Activated T-cell treated with anti-CD3 and anti-CD28 coated beads, Interleukin-2, amount 50 U/mL, for 72 hours (primary cell): ENCODE data around the gene ASCC2. TPM values are rescaled to one million over a fixed set of nuclear protein-coding genes. Genes with fewer than 3 reads are reported as not detected.
A peak's percentile ranks its signal among the peaks of the same experiment; 100 is the strongest.

Source experiments
- ATAC-seq, 2 donors: fragments of 150-1000 bp; cut with Tn5 transposase; replicated peaks in 1 of 2; 2 replicates each; pipeline ENCODE4 v1.10.0; 2021; ENCODE audit warnings: moderate library complexity in 2 of 2, mild to moderate bottlenecking in 1 of 2
- DNase-seq, 2 donors: peaks; one replicate each; pipeline ENCODE4 v3.0.0; 2021 to 2022; ENCODE audit warnings: mixed read lengths in 1 of 2
- H3K27ac Mint-ChIP-seq: one replicate; pipeline ENCODE4 v1.8.0; 2022; ENCODE audit warnings: mild to moderate bottlenecking, moderate library complexity, mixed read lengths
- H3K27me3 Mint-ChIP-seq: one replicate; pipeline ENCODE4 v1.8.0; 2022; ENCODE audit warnings: low read depth, mixed read lengths
- H3K36me3 Mint-ChIP-seq, 2 donors: one replicate each; pipeline ENCODE4 v1.8.0; 2022; ENCODE audit warnings: mixed read lengths in 2 of 2, mild to moderate bottlenecking in 1 of 2; ENCODE audit not compliant: insufficient read depth in 2 of 2
- H3K4me1 Mint-ChIP-seq: one replicate; pipeline ENCODE4 v1.8.0; 2022; ENCODE audit warnings: low read depth, mixed read lengths
- H3K4me3 Mint-ChIP-seq, 2 donors: one replicate each; pipeline ENCODE4 v1.8.0; 2022; ENCODE audit warnings: mild to moderate bottlenecking in 2 of 2, mixed read lengths in 2 of 2, moderate library complexity in 2 of 2
- H3K9me3 Mint-ChIP-seq, 2 donors: one replicate each; pipeline ENCODE4 v1.8.0; 2022; ENCODE audit warnings: mixed read lengths in 2 of 2
- total RNA-seq, 2 donors: library from RNA; stranded (reverse); gene quantifications; one replicate each; pipeline ENCODE4 v1.2.3, GENCODE V29; 2022

The ASCC2 gene
- total RNA-seq, result 10 to 100 TPM; 77.7 to 81.7 TPM

GRCh38 chr22:29837741-29838598, at the start of gene ASCC2:
ASCC2 (minus strand) TSS chr22:29838274; CDS start chr22:29832325, 5,949 bp downstream.
- peaks cover 45% of the 10 kb centered on the region for H3K4me1 Mint-ChIP-seq
- DNase-seq (peak; percentile 99 to 100), ATAC-seq (peak; percentile 97 to 98)
- H3K27me3 Mint-ChIP-seq, result no peaks in the 10 kb centered on the region
- peaks cover 0 to 4% of the 10 kb centered on the region in 2 donors for H3K36me3 Mint-ChIP-seq
- peak within 1 kb of the TSS; percentile 96 for H3K27ac Mint-ChIP-seq
- H3K9me3 Mint-ChIP-seq, result peaks cover 0 to 2% of the 10 kb centered on the region in 2 donors
- H3K4me3 Mint-ChIP-seq, result peak within 1 kb of the TSS; percentile 88 to 96

GRCh38 chr22:29887358-29887757, 49.3 kb upstream of the ASCC2 start:
- peaks cover 0 to 2% of the 10 kb centered on the region in 2 donors for H3K36me3 Mint-ChIP-seq
- DNase-seq, result no peak
- H3K27ac Mint-ChIP-seq, result no peak overlapping the region
- no peak overlapping the region for H3K4me3 Mint-ChIP-seq
- no peaks in the 10 kb centered on the region for H3K9me3 Mint-ChIP-seq
- no peaks in the 10 kb centered on the region for H3K27me3 Mint-ChIP-seq
- ATAC-seq, result no peak
- H3K4me1 Mint-ChIP-seq, result peaks cover 13% of the 10 kb centered on the region

- H3K9me3 Mint-ChIP-seq, result no peaks in the 10 kb centered on the region
- H3K4me3 Mint-ChIP-seq, result no peak overlapping the region
- H3K4me1 Mint-ChIP-seq, result peaks cover 5% of the 10 kb centered on the region
These were observed 48.5 kb upstream of the ASCC2 start for GRCh38 chr22:29886596-29886995.

GRCh38 chr22:29885610-29886009, 47.5 kb upstream of the ASCC2 start:
- Mint-ChIP-seq H3K27me3 (no peaks in the 10 kb centered on the region), H3K4me3 (no peak overlapping the region), H3K9me3 (no peaks in the 10 kb centered on the region), H3K4me1 (peaks cover 2% of the 10 kb centered on the region), H3K27ac (no peak overlapping the region), H3K36me3 (peaks cover 0 to 2% of the 10 kb centered on the region in 2 donors)
- DNase-seq (no peak), ATAC-seq (no peak)

More at GRCh38 chr22:29886596-29886995, 48.5 kb upstream of the ASCC2 start:
- Mint-ChIP-seq H3K36me3 (peaks cover 0 to 2% of the 10 kb centered on the region in 2 donors), H3K27me3 (no peaks in the 10 kb centered on the region), H3K27ac (no peak overlapping the region)
- ATAC-seq, result no peak
- DNase-seq, result no peak

GRCh38 chr22:29883775-29884097, 45.7 kb upstream of the ASCC2 start:
- peak in 1 of 2 donors; percentile 33 for ATAC-seq

GRCh38 chr22:29883045-29883774, 45.1 kb upstream of the ASCC2 start, which contains the start of gene MTMR3:
MTMR3 (plus strand) TSS chr22:29883174; CDS start chr22:29971060, 87,886 bp downstream.
- H3K4me3 Mint-ChIP-seq, result peak within 1 kb of the TSS; percentile 91 to 92
- no peaks in the 10 kb centered on the region for H3K27me3 Mint-ChIP-seq
- peak within 1 kb of the TSS; percentile 91 for H3K27ac Mint-ChIP-seq
- ATAC-seq (peak; percentile 90), DNase-seq (peak; percentile 95 to 99)
- no peaks in the 10 kb centered on the region for H3K4me1 Mint-ChIP-seq
- peaks cover 0 to 2% of the 10 kb centered on the region in 2 donors for H3K36me3 Mint-ChIP-seq
- no peaks in the 10 kb centered on the region for H3K9me3 Mint-ChIP-seq

More at GRCh38 chr22:29883775-29884097, 45.7 kb upstream of the ASCC2 start:
- Mint-ChIP-seq H3K36me3 (peaks cover 0 to 2% of the 10 kb centered on the region in 2 donors), H3K9me3 (no peaks in the 10 kb centered on the region), H3K27me3 (no peaks in the 10 kb centered on the region), H3K27ac (peak overlapping the region; percentile 91), H3K4me1 (no peaks in the 10 kb centered on the region), H3K4me3 (peak overlapping the region; percentile 91 to 92)
- no peak for DNase-seq

- ATAC-seq (no peak), DNase-seq (no peak)
- no peak overlapping the region for H3K27ac Mint-ChIP-seq
- peak overlapping the region; percentile 91 to 92 for H3K4me3 Mint-ChIP-seq
- peaks cover 0 to 2% of the 10 kb centered on the region in 2 donors for H3K36me3 Mint-ChIP-seq
- H3K4me1 Mint-ChIP-seq, result no peaks in the 10 kb centered on the region
- no peaks in the 10 kb centered on the region for H3K9me3 Mint-ChIP-seq
- no peaks in the 10 kb centered on the region for H3K27me3 Mint-ChIP-seq
These were observed 44.6 kb upstream of the ASCC2 start for GRCh38 chr22:29882716-29883044.

GRCh38 chr22:29879753-29880152, 41.7 kb upstream of the ASCC2 start:
- Mint-ChIP-seq H3K36me3 (peaks cover 0 to 2% of the 10 kb centered on the region in 2 donors), H3K4me3 (no peak overlapping the region), H3K4me1 (no peaks in the 10 kb centered on the region), H3K27ac (no peak overlapping the region), H3K9me3 (no peaks in the 10 kb centered on the region), H3K27me3 (peaks cover 9% of the 10 kb centered on the region)
- no peak for ATAC-seq
- no peak for DNase-seq

- no peaks in the 10 kb centered on the region for H3K36me3 Mint-ChIP-seq
- no peak overlapping the region for H3K27ac Mint-ChIP-seq
- H3K9me3 Mint-ChIP-seq, result no peaks in the 10 kb centered on the region
- H3K4me1 Mint-ChIP-seq, result no peaks in the 10 kb centered on the region
- ATAC-seq (no peak), DNase-seq (no peak)
- H3K4me3 Mint-ChIP-seq, result no peak overlapping the region
- H3K27me3 Mint-ChIP-seq, result peaks cover 14% of the 10 kb centered on the region
These were observed 39.5 kb upstream of the ASCC2 start for GRCh38 chr22:29877620-29878019.

GRCh38 chr22:29873943-29874342, 35.9 kb upstream of the ASCC2 start:
- H3K36me3 Mint-ChIP-seq, result no peaks in the 10 kb centered on the region
- H3K9me3 Mint-ChIP-seq, result no peaks in the 10 kb centered on the region
- no peak overlapping the region for H3K4me3 Mint-ChIP-seq
- H3K4me1 Mint-ChIP-seq, result peaks cover 13% of the 10 kb centered on the region
- ATAC-seq (no peak), DNase-seq (no peak)
- peaks cover 14% of the 10 kb centered on the region for H3K27me3 Mint-ChIP-seq
- H3K27ac Mint-ChIP-seq, result no peak overlapping the region

GRCh38 chr22:29872989-29873388, 34.9 kb upstream of the ASCC2 start:
- H3K27ac Mint-ChIP-seq, result no peak overlapping the region
- ATAC-seq (no peak), DNase-seq (no peak)
- H3K36me3 Mint-ChIP-seq, result no peaks in the 10 kb centered on the region
- no peak overlapping the region for H3K4me3 Mint-ChIP-seq
- H3K9me3 Mint-ChIP-seq, result no peaks in the 10 kb centered on the region
- H3K4me1 Mint-ChIP-seq, result peaks cover 13% of the 10 kb centered on the region
- peaks cover 16% of the 10 kb centered on the region for H3K27me3 Mint-ChIP-seq

- ATAC-seq (no peak), DNase-seq (no peak)
- H3K4me1 Mint-ChIP-seq, result peaks cover 13% of the 10 kb centered on the region
- H3K9me3 Mint-ChIP-seq, result no peaks in the 10 kb centered on the region
- H3K27ac Mint-ChIP-seq, result no peak overlapping the region
- H3K4me3 Mint-ChIP-seq, result no peak overlapping the region
- no peaks in the 10 kb centered on the region for H3K36me3 Mint-ChIP-seq
- H3K27me3 Mint-ChIP-seq, result peaks cover 18% of the 10 kb centered on the region
These were observed 34.2 kb upstream of the ASCC2 start for GRCh38 chr22:29872144-29872893.

- DNase-seq (no peak), ATAC-seq (no peak)
- Mint-ChIP-seq H3K36me3 (no peaks in the 10 kb centered on the region), H3K27me3 (peaks cover 18% of the 10 kb centered on the region), H3K4me1 (peaks cover 13% of the 10 kb centered on the region), H3K9me3 (no peaks in the 10 kb centered on the region), H3K4me3 (no peak overlapping the region), H3K27ac (no peak overlapping the region)
These were observed 33.6 kb upstream of the ASCC2 start for GRCh38 chr22:29871684-29872083.
